ENCODE measurements around the gene HACL1.

DNA sequence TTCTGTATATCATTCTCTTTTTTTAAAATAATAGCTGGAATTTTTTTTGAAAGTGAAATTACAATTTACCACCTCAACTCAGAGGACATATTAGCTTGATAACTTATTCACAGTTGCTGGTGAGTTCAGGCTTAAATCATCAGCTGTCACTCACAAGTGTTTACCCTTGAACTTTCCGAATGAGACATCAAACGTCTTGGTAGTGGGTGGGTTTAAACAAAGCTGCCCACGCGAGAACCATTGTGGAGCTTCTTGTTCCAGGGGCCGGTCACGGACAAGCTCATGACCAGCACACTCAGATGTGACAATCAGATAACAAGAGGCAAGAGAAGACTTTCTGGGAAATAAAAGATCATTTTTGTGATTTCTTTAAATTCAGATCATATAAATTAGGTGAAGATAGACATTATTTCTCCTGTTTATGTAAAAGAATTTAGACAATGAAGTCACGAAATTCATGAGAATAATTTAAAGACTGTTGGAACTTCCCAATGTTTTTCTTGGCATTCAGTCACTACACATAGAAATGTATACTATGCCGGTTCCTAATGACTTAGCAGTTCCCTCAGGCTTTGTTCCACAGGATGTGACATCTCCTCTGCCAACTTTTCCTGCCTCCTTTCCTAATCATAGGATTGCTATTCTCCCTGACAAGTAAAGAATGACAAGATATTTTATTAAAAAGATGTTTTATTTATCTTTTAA is 29.4 kb upstream of the HACL1 start:
- TF ChIP-seq, protein P1, sequence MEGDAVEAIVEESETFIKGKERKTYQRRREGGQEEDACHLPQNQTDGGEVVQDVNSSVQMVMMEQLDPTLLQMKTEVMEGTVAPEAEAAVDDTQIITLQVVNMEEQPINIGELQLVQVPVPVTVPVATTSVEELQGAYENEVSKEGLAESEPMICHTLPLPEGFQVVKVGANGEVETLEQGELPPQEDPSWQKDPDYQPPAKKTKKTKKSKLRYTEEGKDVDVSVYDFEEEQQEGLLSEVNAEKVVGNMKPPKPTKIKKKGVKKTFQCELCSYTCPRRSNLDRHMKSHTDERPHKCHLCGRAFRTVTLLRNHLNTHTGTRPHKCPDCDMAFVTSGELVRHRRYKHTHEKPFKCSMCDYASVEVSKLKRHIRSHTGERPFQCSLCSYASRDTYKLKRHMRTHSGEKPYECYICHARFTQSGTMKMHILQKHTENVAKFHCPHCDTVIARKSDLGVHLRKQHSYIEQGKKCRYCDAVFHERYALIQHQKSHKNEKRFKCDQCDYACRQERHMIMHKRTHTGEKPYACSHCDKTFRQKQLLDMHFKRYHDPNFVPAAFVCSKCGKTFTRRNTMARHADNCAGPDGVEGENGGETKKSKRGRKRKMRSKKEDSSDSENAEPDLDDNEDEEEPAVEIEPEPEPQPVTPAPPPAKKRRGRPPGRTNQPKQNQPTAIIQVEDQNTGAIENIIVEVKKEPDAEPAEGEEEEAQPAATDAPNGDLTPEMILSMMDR (IDR thresholded peaks at IDR 0.05) = no peak
- no peak for TF ChIP-seq POLR2A (IDR thresholded peaks at IDR 0.05)
